Measurements from ENCODE around the gene LAIR1. TPM values are rescaled to one million over a fixed set of nuclear protein-coding genes. Genes with fewer than 3 reads are reported as not detected.

Gene LAIR1
- total RNA-seq, 1 donor from 2014 or later, result not detected

DNA sequence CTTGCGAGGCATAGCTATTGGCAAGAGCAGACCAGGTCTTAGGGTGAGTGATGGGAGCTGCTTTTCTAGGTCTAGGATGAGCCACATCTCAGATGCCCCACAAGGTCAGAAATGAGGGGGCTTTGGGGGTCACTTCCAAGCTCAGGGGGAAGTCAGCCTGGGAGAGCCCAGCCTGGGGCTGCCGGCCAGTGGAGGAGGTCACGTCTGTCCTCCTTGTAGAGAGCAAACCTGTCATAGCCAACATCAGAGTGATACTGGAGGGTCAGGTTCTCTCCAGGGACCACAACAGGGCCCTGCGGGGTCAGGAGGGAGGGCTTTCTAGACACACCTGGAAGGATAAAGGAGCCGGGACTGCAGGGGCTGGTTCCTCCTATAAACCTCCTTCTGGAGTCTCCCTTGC lies 54.2 kb downstream of the LAIR1 start:
- H3K4me2 ChIP-seq, result no peak overlapping the region
- Mint-ChIP-seq H3K4me3 (no peak overlapping the region), H3K36me3 (no peaks in the 10 kb centered on the region), H3K27ac (no peak overlapping the region), H3K27me3 (ENCODE audit: insufficient read depth, low read depth) (peaks cover 10% of the 10 kb centered on the region), H3K9me3 (peaks cover 2% of the 10 kb centered on the region), H3K4me1 (no peaks in the 10 kb centered on the region)
- TF ChIP-seq EZH2 (IDR thresholded peaks at IDR 0.05) (no peak), EZH2phosphoT487 (IDR thresholded peaks at IDR 0.05) (no peak)
- TF ChIP-seq, protein P1, sequence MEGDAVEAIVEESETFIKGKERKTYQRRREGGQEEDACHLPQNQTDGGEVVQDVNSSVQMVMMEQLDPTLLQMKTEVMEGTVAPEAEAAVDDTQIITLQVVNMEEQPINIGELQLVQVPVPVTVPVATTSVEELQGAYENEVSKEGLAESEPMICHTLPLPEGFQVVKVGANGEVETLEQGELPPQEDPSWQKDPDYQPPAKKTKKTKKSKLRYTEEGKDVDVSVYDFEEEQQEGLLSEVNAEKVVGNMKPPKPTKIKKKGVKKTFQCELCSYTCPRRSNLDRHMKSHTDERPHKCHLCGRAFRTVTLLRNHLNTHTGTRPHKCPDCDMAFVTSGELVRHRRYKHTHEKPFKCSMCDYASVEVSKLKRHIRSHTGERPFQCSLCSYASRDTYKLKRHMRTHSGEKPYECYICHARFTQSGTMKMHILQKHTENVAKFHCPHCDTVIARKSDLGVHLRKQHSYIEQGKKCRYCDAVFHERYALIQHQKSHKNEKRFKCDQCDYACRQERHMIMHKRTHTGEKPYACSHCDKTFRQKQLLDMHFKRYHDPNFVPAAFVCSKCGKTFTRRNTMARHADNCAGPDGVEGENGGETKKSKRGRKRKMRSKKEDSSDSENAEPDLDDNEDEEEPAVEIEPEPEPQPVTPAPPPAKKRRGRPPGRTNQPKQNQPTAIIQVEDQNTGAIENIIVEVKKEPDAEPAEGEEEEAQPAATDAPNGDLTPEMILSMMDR (IDR thresholded peaks at IDR 0.05), result no peak
- H3K79me2 ChIP-seq (ENCODE audit: low read depth), result no peaks in the 10 kb centered on the region
- no peak for DNase-seq (ENCODE audit: low spot score)
- H3K36me3 ChIP-seq, result no peaks in the 10 kb centered on the region
- no peaks in the 10 kb centered on the region for H4K20me1 ChIP-seq (ENCODE audit: low read depth)
- no peak overlapping the region for H2AFZ ChIP-seq (replicated peaks)
- H3F3A ChIP-seq (ENCODE audit: low read depth), result no peaks in the 10 kb centered on the region
- H3K4me1 ChIP-seq, result no peaks in the 10 kb centered on the region
- H3K27ac ChIP-seq, result no peak overlapping the region
- H3K4me3 ChIP-seq, result no peak overlapping the region
- H3K27me3 ChIP-seq, result no peaks in the 10 kb centered on the region
- H3K9ac ChIP-seq, result no peak overlapping the region
- H3K9me3 ChIP-seq (ENCODE audit: low read depth), result no peaks in the 10 kb centered on the region

DNA sequence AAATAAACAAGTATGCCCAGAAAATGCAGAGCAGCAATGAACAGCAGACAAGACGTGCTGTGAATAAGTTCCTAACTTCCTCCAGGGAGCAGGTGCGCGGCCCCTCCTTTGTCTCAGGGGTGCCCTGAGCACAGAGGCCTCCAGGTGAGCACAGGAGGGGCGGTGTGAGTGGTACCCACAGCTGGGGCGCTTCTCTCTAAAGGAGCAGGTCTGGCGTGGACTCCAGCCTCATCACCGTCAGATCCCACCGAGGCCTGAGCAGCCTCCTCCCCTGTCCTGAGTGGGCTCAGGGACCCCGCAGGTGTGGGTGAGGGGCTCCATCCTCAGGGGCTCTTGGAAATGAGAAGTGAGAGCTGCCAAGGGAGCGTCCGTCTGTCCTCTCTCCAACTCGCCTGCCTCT lies 54.9 kb downstream of the LAIR1 start:
- TF ChIP-seq EZH2phosphoT487 (IDR thresholded peaks at IDR 0.05) (no peak), EZH2 (IDR thresholded peaks at IDR 0.05) (no peak)
- TF ChIP-seq, protein P1 (IDR thresholded peaks at IDR 0.05), result no peak
- H3K9me3 ChIP-seq (ENCODE audit: low read depth), result no peaks in the 10 kb centered on the region
- H3K4me3 Mint-ChIP-seq, result no peak overlapping the region

DNA sequence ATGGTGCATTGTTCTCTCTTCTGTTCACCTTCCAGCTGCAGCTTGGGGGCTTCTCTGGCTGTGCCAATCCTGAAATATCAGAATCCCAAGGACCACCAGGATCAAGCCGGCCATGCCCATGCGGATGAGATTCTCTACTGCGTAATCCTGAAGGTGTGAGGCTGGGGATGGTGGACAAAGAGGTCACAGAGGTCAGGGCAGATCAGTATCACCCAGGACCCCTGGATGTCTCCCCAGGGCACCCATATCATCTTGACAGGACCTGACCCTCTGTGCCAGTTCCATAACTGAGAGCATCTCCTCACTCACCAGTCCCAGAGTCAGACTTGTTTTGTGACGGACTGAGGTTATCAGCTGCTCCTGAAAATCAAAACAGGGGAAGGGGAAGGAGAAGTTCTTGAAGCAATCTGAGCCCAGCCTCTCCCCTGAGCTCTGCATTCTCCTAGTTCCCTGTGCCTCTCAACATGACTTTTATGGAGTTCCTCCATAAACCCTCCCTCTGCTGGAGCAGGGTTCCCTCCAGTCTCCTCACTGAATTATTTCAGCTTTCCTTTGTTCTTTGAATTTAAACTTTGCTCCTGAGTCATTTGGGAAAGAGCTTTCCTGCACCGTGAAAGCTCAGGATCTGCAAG lies 57.2 kb downstream of the LAIR1 start:
- H3F3A ChIP-seq (ENCODE audit: low read depth), result no peaks in the 10 kb centered on the region
- H4K20me1 ChIP-seq (ENCODE audit: low read depth), result no peaks in the 10 kb centered on the region
- H3K79me2 ChIP-seq (ENCODE audit: low read depth), result no peaks in the 10 kb centered on the region
- Mint-ChIP-seq H3K27ac (no peak overlapping the region), H3K27me3 (ENCODE audit: insufficient read depth, low read depth) (peaks cover 17% of the 10 kb centered on the region), H3K36me3 (no peaks in the 10 kb centered on the region), H3K9me3 (peaks cover 2% of the 10 kb centered on the region), H3K4me3 (no peak overlapping the region), H3K4me1 (no peaks in the 10 kb centered on the region)
- no peaks in the 10 kb centered on the region for H3K36me3 ChIP-seq
- H3K4me3 ChIP-seq, result no peak overlapping the region
- no peaks in the 10 kb centered on the region for H3K9me3 ChIP-seq (ENCODE audit: low read depth)
- no peak overlapping the region for H3K9ac ChIP-seq
- no peak overlapping the region for H3K27ac ChIP-seq
- no peaks in the 10 kb centered on the region for H3K27me3 ChIP-seq
- no peak for DNase-seq (ENCODE audit: low spot score)
- no peak for TF ChIP-seq EZH2phosphoT487 (IDR thresholded peaks at IDR 0.05)
- TF ChIP-seq, protein P1 (IDR thresholded peaks at IDR 0.05), result no peak
- H3K4me1 ChIP-seq, result no peaks in the 10 kb centered on the region
- no peak overlapping the region for H3K4me2 ChIP-seq
- H2AFZ ChIP-seq (replicated peaks), result no peak overlapping the region

More for the DNA sequence above, 54.9 kb downstream of the LAIR1 start:
- Histone ChIP-seq H3K36me3 (no peaks in the 10 kb centered on the region), H3K4me3 (no peak overlapping the region), H3K4me2 (no peak overlapping the region), H3K27ac (no peak overlapping the region), H3F3A (ENCODE audit: low read depth) (no peaks in the 10 kb centered on the region), H2AFZ (replicated peaks) (no peak overlapping the region), H3K79me2 (ENCODE audit: low read depth) (no peaks in the 10 kb centered on the region), H4K20me1 (ENCODE audit: low read depth) (no peaks in the 10 kb centered on the region), H3K4me1 (no peaks in the 10 kb centered on the region), H3K27me3 (no peaks in the 10 kb centered on the region), H3K9ac (no peak overlapping the region)
- DNase-seq (ENCODE audit: low spot score), result no peak
- Mint-ChIP-seq H3K4me1 (no peaks in the 10 kb centered on the region), H3K27ac (no peak overlapping the region), H3K9me3 (peaks cover 2% of the 10 kb centered on the region), H3K27me3 (ENCODE audit: insufficient read depth, low read depth) (peaks cover 11% of the 10 kb centered on the region), H3K36me3 (no peaks in the 10 kb centered on the region)

Measured in neural progenitor cell (in vitro differentiated cells).